Cardiac fibroblast (primary cell): ENCODE measurements around the gene ADAM11.
A peak's percentile ranks its signal among the peaks of the same experiment; 100 is the strongest.
"Not testable (repeated sequence)": the region's sequence is repeated elsewhere in the genome, so short reads cannot be mapped to it uniquely, and the experiment has no call there.

ENCODE experiments used
- DNase-seq, 2 donors: peaks; one replicate each; pipeline versions ENCODE4 v3.0.0 to v3.0.0-alpha.2; 2010; ENCODE audit warnings: low read depth in 2 of 2
- H3K4me3 ChIP-seq, 2 donors: replicated peaks in 1 of 2; 1 replicate in 1 of 2; 2 replicates in 1 of 2; pipeline ENCODE4 v1.5.1; 2011; ENCODE audit warnings: low read depth in 2 of 2, low read length in 2 of 2, mild to moderate bottlenecking in 2 of 2, moderate library complexity in 1 of 2
- CTCF ChIP-seq: IDR thresholded peaks from one replicate; pipeline ENCODE4 v1.5.1; 2011; ENCODE audit warnings: low read depth, mild to moderate bottlenecking, low read length, inconsistent platforms

The ADAM11 gene

DNA sequence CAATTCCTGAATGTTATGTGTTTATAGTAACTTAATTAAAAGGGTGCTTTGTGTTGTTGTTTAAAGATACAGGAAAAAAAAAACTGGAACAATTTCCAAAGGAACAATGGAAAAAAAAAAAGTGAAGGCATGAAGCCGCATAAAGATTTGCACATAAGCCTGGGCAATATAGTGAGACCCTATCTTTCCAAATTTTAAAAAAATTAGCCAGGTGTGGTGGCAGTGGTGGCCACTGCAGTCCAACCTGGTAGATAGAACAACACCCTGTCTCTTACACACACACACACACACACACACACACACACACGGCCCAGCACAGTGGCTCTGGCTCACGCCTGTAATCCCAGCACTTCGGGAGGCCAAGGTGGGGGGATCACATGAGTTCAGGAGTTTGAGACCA lies 49.4 kb downstream of the ADAM11 start:
- TF ChIP-seq CTCF: no peak
- no peak overlapping the region for H3K4me3 ChIP-seq
- no peak for DNase-seq

DNA sequence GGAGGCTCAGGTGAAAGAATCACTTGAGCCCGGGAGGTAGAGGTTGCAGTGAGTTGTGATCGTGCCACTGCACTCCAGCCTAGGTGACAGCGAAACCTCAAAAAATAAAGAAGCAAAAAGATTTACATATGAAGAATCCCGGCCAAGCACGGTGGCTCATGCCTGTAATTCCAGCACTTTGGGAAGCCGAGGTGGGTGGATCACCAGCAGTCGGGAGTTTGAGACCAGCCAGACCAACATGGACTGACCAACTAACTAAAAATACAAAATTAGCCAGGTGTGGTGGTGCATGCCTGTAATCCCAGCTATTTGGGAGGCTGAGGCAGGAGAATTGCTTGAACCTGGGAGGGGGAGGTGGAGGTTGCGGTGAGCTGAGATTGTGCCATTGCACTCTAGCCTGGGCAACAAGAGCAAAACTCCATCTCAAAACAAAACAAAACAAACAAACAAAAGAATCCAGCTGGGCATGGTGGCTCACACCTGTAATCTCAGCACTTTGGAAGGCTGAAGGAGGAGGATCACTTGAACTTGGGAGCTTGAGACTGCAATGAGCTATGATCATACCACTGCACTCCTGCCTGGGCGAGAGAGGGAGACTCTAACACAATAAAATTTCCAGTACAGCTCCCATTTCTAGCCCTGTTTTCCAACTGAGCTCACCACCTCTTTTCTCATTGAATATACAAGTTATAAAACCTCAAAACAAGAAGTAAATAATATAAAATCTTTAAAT lies 50.0 kb downstream of the ADAM11 start:
- DNase-seq: not testable (repeated sequence)

DNA sequence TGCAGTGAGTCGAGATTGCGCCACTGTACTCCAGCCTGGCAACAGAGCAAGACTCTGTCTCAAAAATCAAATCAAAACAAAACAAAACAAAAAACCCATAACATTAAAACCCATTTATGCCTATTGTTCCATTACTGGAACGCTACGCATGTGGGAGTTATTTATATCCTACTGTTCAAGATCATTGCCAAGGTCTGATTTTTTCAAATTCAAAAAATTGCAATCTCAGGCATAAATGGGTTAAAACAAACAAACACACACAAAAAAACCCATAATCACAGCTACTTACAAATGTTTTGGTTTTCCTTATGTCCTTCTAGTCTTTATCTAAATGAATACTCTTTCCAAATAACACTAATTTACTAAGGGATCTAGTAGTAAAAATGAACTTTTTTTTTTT lies 53.5 kb downstream of the ADAM11 start:
- DNase-seq: no peak
- H3K4me3 ChIP-seq: no peak overlapping the region
- no peak for TF ChIP-seq CTCF

More for the DNA sequence above, 50.0 kb downstream of the ADAM11 start:
- H3K4me3 ChIP-seq: not testable (repeated sequence)

- H3K4me3 ChIP-seq: not testable (repeated sequence)
Observed at GRCh38 chr17:44818508-44818907, 59.7 kb downstream of the ADAM11 start.

DNA sequence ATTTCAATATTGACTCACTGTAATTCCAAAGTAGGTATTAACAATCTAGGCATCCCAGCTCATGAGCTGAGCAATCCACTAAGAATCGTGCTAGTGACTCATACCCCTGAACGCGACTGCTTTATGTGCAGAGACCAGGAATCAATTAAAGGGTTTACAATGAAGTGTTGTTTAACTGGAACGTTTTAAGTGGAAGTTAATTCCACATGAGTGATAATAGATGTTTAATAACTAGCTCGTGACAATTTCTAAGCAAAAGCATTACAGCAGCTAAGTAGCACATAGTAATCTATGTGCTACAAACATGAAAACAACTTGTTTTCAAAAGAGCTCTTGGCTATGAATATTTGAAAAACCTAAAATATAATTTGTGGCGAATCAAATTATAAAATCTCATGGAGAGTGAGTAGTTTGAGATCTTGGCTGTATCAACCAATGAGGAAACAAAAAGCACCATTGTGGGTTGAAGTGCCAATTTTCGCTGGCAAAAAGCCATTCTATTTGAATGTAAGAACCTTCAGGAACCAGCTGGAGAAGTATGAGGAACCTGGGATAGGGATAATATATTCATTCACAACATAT lies 61.9 kb downstream of the ADAM11 start:
- peak; percentile 72 to 92 for DNase-seq
- no peak for TF ChIP-seq CTCF
- H3K4me3 ChIP-seq: peak overlapping the region in 1 of 2 donors; percentile 2

More at GRCh38 chr17:44818508-44818907, 59.7 kb downstream of the ADAM11 start:
- DNase-seq: not testable (repeated sequence)

DNA sequence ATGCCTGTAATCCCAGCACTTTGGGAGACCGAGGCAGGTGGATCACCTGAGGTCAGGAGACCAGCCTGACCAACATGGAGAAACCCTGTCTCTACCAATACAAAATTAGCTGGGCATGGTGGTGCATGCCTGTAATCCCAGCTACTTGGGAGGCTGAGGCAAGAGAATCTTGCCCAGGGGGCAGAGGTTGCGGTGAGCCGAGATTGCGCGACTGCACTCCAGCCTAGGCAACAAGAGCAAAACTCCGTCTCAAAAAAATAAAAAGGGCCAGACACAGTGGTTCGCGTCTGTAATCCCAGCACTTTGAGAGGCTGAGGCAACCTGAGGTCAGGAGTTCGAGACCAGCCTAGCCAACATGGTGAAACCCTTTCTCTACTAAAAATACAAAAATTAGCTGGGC lies 66.4 kb downstream of the ADAM11 start:
- H3K4me3 ChIP-seq, DNase-seq: not testable (repeated sequence)

GRCh38 chr17:44826123-44826790 lies 67.5 kb downstream of the ADAM11 start:
- TF ChIP-seq CTCF: no peak
- no peak overlapping the region for H3K4me3 ChIP-seq
- peak in 1 of 2 donors; percentile 71 for DNase-seq

GRCh38 chr17:44827863-44828262 lies 69.1 kb downstream of the ADAM11 start:
- DNase-seq: peak in 1 of 2 donors; percentile 31
- no peak for TF ChIP-seq CTCF
- peak overlapping the region in 1 of 2 donors; percentile 78 for H3K4me3 ChIP-seq
